ENCODE data around the gene CIAO3.
"Not testable (repeated sequence)": the region's sequence is repeated elsewhere in the genome, so short reads cannot be mapped to it uniquely, and the experiment has no call there.

The CIAO3 gene

DNA sequence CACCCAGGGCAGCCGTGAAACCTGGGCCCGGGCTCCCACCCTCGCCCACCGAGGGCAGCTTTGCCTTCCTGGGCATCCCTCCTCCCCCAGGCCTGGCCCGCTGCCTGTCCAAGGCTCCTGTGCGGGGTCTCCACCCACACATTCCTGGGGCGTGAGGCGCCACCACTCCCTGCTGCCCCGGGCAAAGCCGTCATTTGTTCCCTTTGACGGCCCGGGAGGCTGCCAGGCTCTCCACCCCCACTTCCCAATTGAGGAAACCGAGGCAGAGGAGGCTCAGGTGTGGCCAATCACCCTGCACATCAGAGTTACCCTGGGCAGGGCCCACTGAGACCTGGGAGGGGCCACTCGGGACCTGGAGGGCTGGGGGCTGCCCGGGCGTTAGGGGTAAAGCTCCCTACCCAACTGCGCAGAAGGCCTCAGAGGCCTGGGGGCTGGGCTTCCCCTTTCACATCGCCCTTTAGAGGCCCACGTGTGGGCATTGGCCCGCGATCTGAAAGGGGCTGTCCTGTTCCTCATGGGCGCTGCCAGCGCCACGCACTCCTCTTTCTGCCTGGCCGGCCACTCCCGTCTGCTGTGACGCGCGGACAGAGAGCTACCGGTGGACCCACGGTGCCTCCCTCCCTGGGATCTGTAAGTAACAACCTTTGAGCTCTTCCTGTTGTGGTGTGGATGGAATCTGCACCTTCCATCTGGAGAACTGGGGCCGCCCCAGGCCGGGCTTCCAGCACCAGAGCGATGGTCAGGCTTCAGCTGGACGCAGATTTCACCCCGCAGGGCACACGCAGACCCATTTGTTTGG is 19.9 kb upstream of the CIAO3 start, which contains the start of gene MSLN:
Gene MSLN, plus strand, starts transcription at position 190 of the 799 bp plus-strand sequence. CDS start 1,947 bp downstream, outside the sequence.
- no peak for DNase-seq (ENCODE audit: low read depth, low spot score)

DNA sequence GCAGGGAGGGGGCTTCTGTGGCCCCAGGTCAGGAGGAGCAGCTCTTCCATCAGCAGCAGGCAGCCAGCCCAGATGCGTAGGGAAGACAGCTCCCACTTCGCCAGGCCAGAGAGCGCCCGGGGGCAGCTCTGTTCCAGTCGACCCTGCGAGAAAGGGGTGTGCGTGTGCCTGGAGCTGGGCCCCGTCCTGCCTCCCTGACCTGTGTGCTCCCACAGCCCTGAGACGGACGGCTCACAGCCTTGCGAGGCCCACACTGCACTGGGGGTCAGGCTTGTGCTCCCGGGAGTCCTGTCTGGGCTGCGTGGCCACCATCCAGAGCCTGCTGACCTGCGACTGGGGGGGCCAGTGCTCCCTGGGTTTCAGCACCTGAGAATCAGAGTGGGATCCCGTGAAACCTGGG is 19.3 kb upstream of the CIAO3 start:
- no peak for DNase-seq (ENCODE audit: low read depth, low spot score)

GRCh38 chr16:759110-759910 is 18.5 kb upstream of the CIAO3 start:
- DNase-seq (ENCODE audit: low read depth, low spot score): no peak

DNA sequence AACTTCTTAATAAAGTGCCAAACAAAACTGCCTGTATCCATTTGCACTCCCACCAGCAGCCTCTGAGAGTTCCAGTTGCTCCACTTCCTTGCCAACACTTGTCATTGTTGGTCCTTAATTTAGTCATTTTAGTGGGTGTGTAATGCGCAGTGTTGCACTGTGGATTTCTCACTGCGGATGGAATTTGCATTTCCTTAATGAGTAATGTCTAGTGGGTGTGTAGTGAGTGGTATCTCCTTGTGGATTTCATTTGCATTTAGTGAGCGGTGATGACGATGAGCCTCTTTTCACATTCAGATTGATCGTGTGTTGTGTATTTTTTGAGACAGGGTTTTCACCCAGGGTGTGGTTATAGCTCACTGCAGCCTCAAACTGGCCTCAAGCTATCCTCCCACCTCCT is 15.6 kb upstream of the CIAO3 start:
- no peak for DNase-seq (ENCODE audit: low read depth, low spot score)

DNA sequence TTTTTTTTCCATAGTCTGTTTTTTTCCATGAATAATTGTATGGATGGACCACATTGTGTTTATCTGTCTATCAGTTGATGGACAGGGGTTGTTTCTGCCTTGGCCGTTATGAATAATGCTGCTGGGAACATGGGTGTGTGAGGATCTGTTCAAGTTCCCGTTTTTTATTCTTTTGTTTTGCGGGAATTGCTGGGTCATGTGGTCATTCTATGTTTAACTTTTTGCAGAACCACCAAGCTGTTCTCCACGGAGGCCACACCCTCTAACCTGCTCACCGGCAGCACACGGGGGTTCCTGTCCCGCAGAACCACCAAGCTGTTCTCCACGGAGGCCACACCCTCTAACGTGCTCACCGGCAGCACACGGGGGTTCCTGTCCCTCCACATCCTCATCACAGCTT is 13.9 kb upstream of the CIAO3 start:
- no peak for DNase-seq (ENCODE audit: low read depth, low spot score)

- DNase-seq (ENCODE audit: low read depth, low spot score): not testable (repeated sequence)
These were observed 13.4 kb upstream of the CIAO3 start for GRCh38 chr16:754121-754607.

DNA sequence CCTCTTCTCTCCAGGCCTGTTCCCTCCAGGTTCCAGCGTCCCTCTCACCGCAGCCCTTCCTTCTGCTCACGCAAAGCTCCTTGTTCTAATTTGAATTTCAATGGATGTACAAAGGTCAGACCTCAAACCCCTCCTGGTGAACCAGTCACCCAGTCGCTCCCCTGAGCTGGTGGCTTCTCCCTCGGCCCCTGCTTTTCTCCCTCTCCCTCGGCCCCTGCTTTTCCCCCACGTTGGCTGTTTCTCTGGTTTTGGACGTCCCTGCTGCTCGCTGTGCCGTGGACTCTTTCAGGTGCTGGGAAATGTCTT is 11.2 kb upstream of the CIAO3 start:
- DNase-seq (ENCODE audit: low read depth, low spot score): no peak

GRCh38 chr16:751152-752006 is 10.6 kb upstream of the CIAO3 start:
- no peak for DNase-seq (ENCODE audit: low read depth, low spot score)

GRCh38 chr16:750485-750884 is 9.7 kb upstream of the CIAO3 start:
- DNase-seq (ENCODE audit: low read depth, low spot score): no peak

DNA sequence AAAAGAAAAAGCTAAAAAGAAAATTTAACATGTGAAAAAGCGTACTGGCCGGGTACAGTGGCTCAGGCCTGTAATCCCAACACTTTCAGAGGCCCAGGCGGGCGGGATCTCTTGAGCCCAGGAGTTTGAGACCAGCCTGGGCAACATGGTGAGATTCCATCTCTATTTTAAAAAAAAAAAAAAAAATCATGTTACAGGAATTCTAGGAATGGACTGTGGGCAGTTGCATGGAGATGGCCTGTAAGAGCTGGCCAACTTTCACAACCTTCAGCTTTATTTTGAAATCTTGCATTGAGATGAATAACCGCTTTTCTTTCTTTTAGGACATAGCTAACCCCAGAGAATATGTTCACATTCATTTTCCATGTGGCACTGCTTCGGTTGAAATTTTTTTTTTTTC is 8.2 kb upstream of the CIAO3 start:
- DNase-seq (ENCODE audit: low read depth, low spot score): no peak

DNA sequence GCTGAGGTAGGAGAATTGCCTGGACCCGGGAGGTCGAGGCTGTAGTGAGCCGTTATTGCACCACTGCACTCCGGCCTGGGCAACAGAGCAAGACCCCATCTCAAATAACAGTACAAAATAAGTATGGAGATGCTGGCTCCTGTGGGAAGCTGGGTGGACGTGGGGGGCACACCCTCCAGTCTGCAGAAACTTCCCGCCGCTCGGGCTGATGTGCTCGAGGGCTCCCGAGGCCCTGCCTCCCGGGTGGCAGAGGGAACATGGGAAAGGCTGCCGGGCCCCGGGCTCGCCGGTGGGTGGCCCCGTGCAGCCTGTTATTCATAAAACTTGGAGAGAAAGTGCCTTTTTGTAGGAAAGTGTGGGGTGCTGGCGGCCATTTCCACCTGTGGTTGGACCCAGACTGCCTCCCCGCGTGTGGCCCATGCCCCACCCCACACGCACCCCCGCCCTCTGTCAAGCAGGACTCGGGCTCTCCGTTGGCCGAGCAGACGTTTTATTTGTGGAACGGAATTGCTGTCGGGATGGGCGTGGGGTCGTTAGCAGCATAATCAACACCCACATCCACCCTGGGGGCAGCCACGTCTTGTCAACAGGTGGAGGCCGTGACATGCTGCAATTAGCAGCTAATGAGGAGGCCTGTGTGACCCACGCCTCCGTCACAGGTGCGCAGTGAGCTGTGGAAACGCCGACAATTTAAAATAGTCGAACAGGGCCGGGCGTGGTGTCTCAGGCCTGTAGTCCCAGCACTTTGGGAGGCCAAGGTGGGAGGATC is 7.4 kb upstream of the CIAO3 start:
- DNase-seq (ENCODE audit: low read depth, low spot score): no peak

GRCh38 chr16:746637-747036 is 5.8 kb upstream of the CIAO3 start:
- DNase-seq (ENCODE audit: low read depth, low spot score): no peak

GRCh38 chr16:745739-746138 is 4.9 kb upstream of the CIAO3 start:
- no peak for DNase-seq (ENCODE audit: low read depth, low spot score)

- DNase-seq (ENCODE audit: low read depth, low spot score): no peak
These were observed 3.1 kb upstream of the CIAO3 start for GRCh38 chr16:743794-744500.

- not testable (repeated sequence) for DNase-seq (ENCODE audit: low read depth, low spot score)
These were observed 2.1 kb upstream of the CIAO3 start for GRCh38 chr16:742894-743293.

DNA sequence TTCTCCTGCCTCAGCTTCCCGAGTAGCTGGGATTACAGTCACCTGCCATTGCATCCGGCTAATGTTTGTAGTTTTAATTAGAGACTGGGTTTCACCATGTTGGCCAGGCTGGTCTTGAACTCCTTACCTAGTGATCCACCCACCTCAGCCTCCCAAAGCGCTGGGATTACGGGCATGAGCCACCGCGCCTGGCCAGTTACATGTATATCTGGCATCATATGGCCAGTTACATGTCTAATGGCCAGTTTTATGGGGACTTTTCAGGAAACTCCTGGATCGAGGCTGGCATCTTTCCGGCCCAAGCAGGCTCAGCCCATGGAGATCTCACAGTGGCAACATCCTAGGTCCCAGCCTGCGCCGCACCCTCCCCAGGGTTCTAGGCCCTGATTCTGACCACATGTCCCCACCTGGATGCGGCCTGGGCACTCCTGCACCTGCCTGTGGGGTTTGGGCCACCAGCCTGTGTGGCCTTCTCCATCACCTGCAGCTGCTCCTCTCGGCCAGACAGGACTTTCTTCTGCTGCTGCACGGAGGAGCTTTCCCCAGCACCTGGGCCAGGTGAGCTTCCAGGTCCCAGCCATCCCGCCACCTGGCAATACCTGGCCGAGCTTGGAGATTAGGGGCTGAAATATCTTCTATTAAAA is 1.3 kb upstream of the CIAO3 start:
- DNase-seq (ENCODE audit: low read depth, low spot score): no peak

- DNase-seq (ENCODE audit: low read depth, low spot score): no peak
These were observed 386 bp downstream of the CIAO3 start for GRCh38 chr16:740459-740763.

GRCh38 chr16:739560-740458 is 988 bp downstream of the CIAO3 start:
- DNase-seq (ENCODE audit: low read depth, low spot score): no peak

- DNase-seq (ENCODE audit: low read depth, low spot score): no peak
These were observed 3.8 kb downstream of the CIAO3 start for GRCh38 chr16:736936-737481.
